CD14-positive monocyte (primary cell): ENCODE measurements around the gene SPATA31C2. TPM values are rescaled to one million over a fixed set of nuclear protein-coding genes. Genes with fewer than 3 reads are reported as not detected.

ENCODE experiments used
- DNase-seq, 3 donors: peaks; one replicate each; pipeline ENCODE4 v3.0.0-alpha.2; 2011 to 2022
- H2AFZ ChIP-seq: 2 replicates; pipeline ENCODE4 v1.6.0; 2012; ENCODE audit warnings: mild to moderate bottlenecking, low read depth, low read length, inconsistent platforms; ENCODE audit not compliant: insufficient read depth, poor library complexity, severe bottlenecking
- H3K27ac ChIP-seq, 2 donors: 1 replicate in 1 of 2; 2 replicates in 1 of 2; pipeline ENCODE4 v1.5.1; 2012 to 2013; ENCODE audit warnings: low read length in 2 of 2, control low read depth in 1 of 2, inconsistent platforms in 1 of 2, low read depth in 1 of 2, mild to moderate bottlenecking in 1 of 2
- H3K27me3 ChIP-seq, 2 donors: one replicate each; pipeline versions ENCODE4 v1.6.0 to v1.6.1; 2011 to 2013; ENCODE audit warnings: low read length in 2 of 2; ENCODE audit not compliant: control insufficient read depth in 2 of 2, insufficient read depth in 2 of 2
- H3K36me3 ChIP-seq, 2 donors: replicated peaks in 1 of 2; 1 replicate in 1 of 2; 2 replicates in 1 of 2; pipeline versions ENCODE4 v1.5.1 to v1.6.1; 2012 to 2013; ENCODE audit warnings: low read length in 2 of 2, control low read depth in 1 of 2, inconsistent platforms in 1 of 2, mild to moderate bottlenecking in 1 of 2; ENCODE audit not compliant: insufficient read depth in 2 of 2, control insufficient read depth in 1 of 2
- H3K4me1 ChIP-seq, 2 donors: 1 replicate in 1 of 2; 2 replicates in 1 of 2; pipeline versions ENCODE4 v1.5.1 to v1.6.1; 2012 to 2013; ENCODE audit warnings: low read length in 2 of 2, control low read depth in 1 of 2, inconsistent platforms in 1 of 2, mild to moderate bottlenecking in 1 of 2, moderate library complexity in 1 of 2; ENCODE audit not compliant: insufficient read depth in 2 of 2, control insufficient read depth in 1 of 2
- H3K4me2 ChIP-seq: replicated peaks from 2 replicates; pipeline ENCODE3; 2012; ENCODE audit warnings: low read length, moderate library complexity, mild to moderate bottlenecking; ENCODE audit not compliant: poor library complexity, severe bottlenecking; ENCODE audit errors: extremely low read depth
- H3K4me3 ChIP-seq, 3 experiments: fragments of 200-600 bp in 1 of 3; sonication (generic) in 1 of 3; replicated peaks in 1 of 3; 1 replicate in 2 of 3; 2 replicates in 1 of 3; pipeline ENCODE4 v1.5.1; 2011 to 2013; ENCODE audit warnings: low read length in 3 of 3, mild to moderate bottlenecking in 3 of 3, control low read depth in 2 of 3, low read depth in 2 of 3, inconsistent platforms in 1 of 3, moderate library complexity in 1 of 3
- H3K79me2 ChIP-seq: 2 replicates; pipeline ENCODE4 v1.6.0; 2012; ENCODE audit warnings: mild to moderate bottlenecking, control low read depth, inconsistent platforms, low read length, moderate library complexity; ENCODE audit not compliant: insufficient read depth
- H3K9ac ChIP-seq: 2 replicates; pipeline ENCODE4 v1.6.0; 2017; ENCODE audit warnings: low read length, mild to moderate bottlenecking; ENCODE audit not compliant: insufficient read depth, poor library complexity, severe bottlenecking
- H3K9me3 ChIP-seq, 2 donors: replicated peaks in 1 of 2; 1 replicate in 1 of 2; 2 replicates in 1 of 2; pipeline versions ENCODE4 v1.5.1 to v1.6.1; 2012 to 2013; ENCODE audit warnings: low read length in 2 of 2, control low read depth in 1 of 2; ENCODE audit not compliant: control insufficient read depth in 1 of 2, insufficient read depth in 1 of 2
- H4K20me1 ChIP-seq: 2 replicates; pipeline ENCODE4 v1.6.0; 2012; ENCODE audit warnings: mild to moderate bottlenecking, low read length, control low read depth, moderate library complexity; ENCODE audit not compliant: insufficient read depth
- H3K27ac Mint-ChIP-seq, 7 donors: one replicate each; pipeline ENCODE4 v1.8.0; 2020; ENCODE audit warnings: mild to moderate bottlenecking in 7 of 7, mixed read lengths in 7 of 7, moderate library complexity in 6 of 7, inconsistent platforms in 2 of 7
- H3K27me3 Mint-ChIP-seq, 3 donors: one replicate each; pipeline ENCODE4 v1.8.0; 2021 to 2022; ENCODE audit warnings: low read depth in 3 of 3, mild to moderate bottlenecking in 3 of 3, mixed read lengths in 3 of 3, moderate library complexity in 3 of 3, inconsistent platforms in 1 of 3
- H3K36me3 Mint-ChIP-seq, 2 donors: one replicate each; pipeline ENCODE4 v1.8.0; 2020; ENCODE audit warnings: mixed read lengths in 2 of 2, inconsistent platforms in 1 of 2, mild to moderate bottlenecking in 1 of 2
- H3K4me1 Mint-ChIP-seq: one replicate; pipeline ENCODE4 v1.8.0; 2020; ENCODE audit warnings: mild to moderate bottlenecking, mixed read lengths
- H3K4me3 Mint-ChIP-seq, 2 donors: one replicate each; pipeline ENCODE4 v1.8.0; 2020; ENCODE audit warnings: mild to moderate bottlenecking in 2 of 2, mixed read lengths in 2 of 2, moderate library complexity in 1 of 2
- H3K9me3 Mint-ChIP-seq, 7 donors: one replicate each; pipeline ENCODE4 v1.8.0; 2020 to 2022; ENCODE audit warnings: mixed read lengths in 7 of 7, mild to moderate bottlenecking in 6 of 7, moderate library complexity in 6 of 7, inconsistent platforms in 2 of 7
- CTCF ChIP-seq: fragments of 200-600 bp; IDR thresholded peaks from one replicate; pipeline ENCODE4 v1.8.0; 2022; ENCODE audit warnings: antibody characterized with exemption, mild to moderate bottlenecking
- WGBS: methylation state at CpG from one replicate; pipeline ENCODE4 v1.1.5; 2013; ENCODE audit warnings: missing lambda C conversion rate; ENCODE audit not compliant: insufficient coverage; 5-methylcytosine and 5-hydroxymethylcytosine counted together
- intact Hi-C, 2 donors: fragments of 100-400 bp; cut with micrococcal nuclease; formaldehyde crosslinking; loops; one replicate each; pipeline versions ENCODE4 v1.15.0 to v1.15.1; 2023
- polyA plus RNA-seq, 3 donors: library from polyadenylated mRNA; depleted of rRNA in 1 of 3; unstranded in 2 of 3; stranded (reverse) in 1 of 3; fragments of 300-500 nt in 2 of 3; fragments of >200 nt in 1 of 3; fragmentation: Illumina TruSeq in 2 of 3; gene quantifications; 1 replicate in 2 of 3; 2 replicates in 1 of 3; pipeline ENCODE4 v1.2.3, GENCODE V29; 2012 to 2021

Gene SPATA31C2
- polyA plus RNA-seq, 3 donors, result not detected

DNA sequence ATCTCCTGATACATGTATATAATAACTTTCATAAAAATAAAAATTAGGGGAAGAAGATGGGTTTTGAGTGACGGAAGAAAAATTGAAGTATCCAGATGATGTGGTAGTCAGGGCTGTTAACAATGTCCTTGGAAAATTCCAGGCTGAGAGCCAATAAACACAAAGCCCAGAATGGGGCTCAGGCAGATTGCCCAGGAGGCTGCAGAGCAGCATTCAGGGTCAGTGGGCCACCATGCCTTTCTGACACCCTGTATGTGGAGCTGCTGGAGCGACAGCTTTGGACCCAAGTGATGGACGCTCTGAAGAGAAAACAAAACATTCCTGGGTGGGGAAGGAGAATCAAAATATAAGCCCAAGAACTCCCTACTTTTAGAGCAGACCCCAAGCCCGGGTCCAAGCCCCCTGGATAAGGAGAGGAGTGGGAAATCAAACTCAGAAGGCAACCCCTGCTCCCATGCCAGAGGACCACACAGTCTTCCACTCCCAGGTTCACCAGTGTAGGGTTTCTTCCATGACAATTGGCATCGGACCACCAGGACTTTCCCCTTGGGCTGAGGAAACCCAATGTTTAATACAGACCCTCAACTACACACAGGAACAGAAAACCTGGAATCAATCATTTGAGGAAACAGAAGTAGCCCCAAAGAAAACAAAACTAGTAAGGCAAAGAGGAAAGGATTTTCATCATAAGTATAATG lies 45.7 kb upstream of the SPATA31C2 start:
- peaks cover 14% of the 10 kb centered on the region for H3K4me1 Mint-ChIP-seq
- no peak overlapping the region for H3K27ac Mint-ChIP-seq
- Histone ChIP-seq H3K27ac (no peak overlapping the region), H3K4me3 (no peak overlapping the region), H3K4me1 (peaks cover 10 to 16% of the 10 kb centered on the region in 2 donors), H3K4me2 (no peak overlapping the region), H3K36me3 (no peaks in the 10 kb centered on the region), H4K20me1 (no peaks in the 10 kb centered on the region), H3K9ac (no peak overlapping the region), H3K9me3 (no peaks in the 10 kb centered on the region), H3K27me3 (no peaks in the 10 kb centered on the region), H3K79me2 (no peaks in the 10 kb centered on the region), H2AFZ (no peak overlapping the region)
- H3K9me3 Mint-ChIP-seq, result peaks cover 0 to 4% (median 2%) of the 10 kb centered on the region in 7 donors
- H3K4me3 Mint-ChIP-seq, result no peak overlapping the region
- H3K27me3 Mint-ChIP-seq, result peaks cover 2 to 7% (median 5%) of the 10 kb centered on the region in 3 donors
- intact Hi-C loops, result no loop called here
- no peak for DNase-seq
- TF ChIP-seq CTCF, result no peak
- 100% methylated on average over 1 of the region's 5 CpGs for WGBS
- no peaks in the 10 kb centered on the region for H3K36me3 Mint-ChIP-seq

DNA sequence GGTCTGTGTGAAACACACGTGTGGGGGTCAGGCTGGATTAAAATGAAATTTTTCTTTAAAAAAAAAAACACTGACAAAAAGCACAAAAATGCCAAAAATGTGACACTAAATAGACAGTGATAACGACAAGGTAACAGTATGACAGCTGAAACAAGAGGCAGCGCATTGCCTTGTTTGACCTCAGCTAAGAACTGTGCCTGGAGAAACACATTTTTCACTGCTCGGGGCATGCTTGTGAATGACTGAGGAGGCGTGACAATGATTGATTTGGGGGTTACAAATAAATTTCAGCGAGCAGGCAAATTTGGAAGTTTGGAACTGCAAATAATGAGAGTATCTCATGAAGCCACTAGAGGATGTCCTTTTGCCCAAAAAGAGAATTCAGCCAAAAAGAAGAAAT lies 44.2 kb upstream of the SPATA31C2 start:
- intact Hi-C loops, result no loop called here
- no peak overlapping the region for H3K9ac ChIP-seq
- peaks cover 25% of the 10 kb centered on the region for H3K4me1 Mint-ChIP-seq
- H3K79me2 ChIP-seq, result no peaks in the 10 kb centered on the region
- H3K36me3 Mint-ChIP-seq, result no peaks in the 10 kb centered on the region
- WGBS, result 90% methylated on average over 5 of the region's 6 CpGs
- H3K36me3 ChIP-seq, result no peaks in the 10 kb centered on the region
- no peak for DNase-seq
- H3K9me3 Mint-ChIP-seq, result peaks cover 0 to 5% (median 2%) of the 10 kb centered on the region in 7 donors
- no peak overlapping the region for H3K27ac Mint-ChIP-seq
- TF ChIP-seq CTCF, result no peak
- no peak overlapping the region for H3K4me3 ChIP-seq
- H3K4me3 Mint-ChIP-seq, result no peak overlapping the region
- no peak overlapping the region for H3K4me2 ChIP-seq
- no peak overlapping the region for H2AFZ ChIP-seq
- no peaks in the 10 kb centered on the region for H4K20me1 ChIP-seq
- no peaks in the 10 kb centered on the region for H3K27me3 ChIP-seq
- H3K4me1 ChIP-seq, result peaks cover 18 to 27% of the 10 kb centered on the region in 2 donors
- no peaks in the 10 kb centered on the region for H3K9me3 ChIP-seq
- no peak overlapping the region for H3K27ac ChIP-seq
- H3K27me3 Mint-ChIP-seq, result peaks cover 4 to 9% (median 7%) of the 10 kb centered on the region in 3 donors
